ENCODE results near the gene BHLHA15. TPM values are rescaled to one million over a fixed set of nuclear protein-coding genes. Genes with fewer than 3 reads are reported as not detected.

The BHLHA15 gene
- total and polyA plus RNA-seq, 2 of the 8 experiments (the other 6 are each of a cell fraction or from before 2014, with no cell fraction given), result 1.1 to 2.7 TPM

DNA sequence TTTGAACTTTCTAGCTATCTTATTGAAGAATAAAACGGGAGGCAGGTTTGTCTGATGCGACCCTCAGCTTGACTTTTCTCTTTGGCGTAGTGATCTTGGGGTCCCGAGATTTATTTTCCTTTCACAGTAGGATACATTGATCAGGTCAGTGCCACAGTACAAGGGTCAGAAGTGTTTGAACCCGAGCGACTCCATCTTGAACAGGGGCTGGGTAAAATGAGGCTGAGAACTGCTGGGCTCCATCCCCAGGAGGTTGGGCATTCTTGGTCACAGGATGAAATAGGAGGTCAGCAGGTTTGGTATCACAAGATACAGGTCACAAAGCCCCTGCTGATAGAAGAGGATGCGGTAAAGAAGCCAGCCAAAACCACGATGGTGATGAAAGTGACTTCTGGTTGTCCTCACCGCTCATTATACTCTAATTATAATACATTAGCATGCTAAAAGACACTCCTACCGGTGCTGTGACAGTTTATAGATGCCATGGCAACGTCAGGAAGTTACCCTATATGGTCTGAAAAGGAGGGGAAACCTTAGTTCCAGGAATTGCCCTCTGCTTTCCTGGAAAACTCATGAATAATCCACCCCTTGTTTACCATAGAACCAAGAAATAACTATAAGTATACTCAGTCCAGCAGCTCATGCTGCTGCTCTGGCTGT lies 43.8 kb downstream of the BHLHA15 start:
- peaks cover 0 to 7% of the 10 kb centered on the region in 2 experiments; a peak in 1 of 4 replicates for H3K79me2 ChIP-seq (ENCODE audit: control insufficient read depth in 1 of 2, insufficient read depth in 2 of 2, low read length in 2 of 2)

More for the DNA sequence above, 43.8 kb downstream of the BHLHA15 start:
- Histone ChIP-seq H3K4me2 (ENCODE audit: insufficient read depth in 1 of 2, low read depth in 2 of 2, low read length in 2 of 2) (no peak overlapping the region), H3K4me1 (replicated peaks in 1 of 4; ENCODE audit: control insufficient read depth in 3 of 4, insufficient read depth in 4 of 4, low read length in 3 of 4) (peaks cover 0 to 14% (median 3%) of the 10 kb centered on the region in 4 experiments; a peak in 4 of 7 replicates), H3K79me1 (ENCODE audit: low read depth, low read length) (no peaks in the 10 kb centered on the region; the same call in 1 of the 2 replicates), H2BK12ac (ENCODE audit: low read depth, low read length) (no peak overlapping the region), H3K14ac (ENCODE audit: insufficient read length) (no peak overlapping the region), H2AFZ (ENCODE audit: low read length) (no peak overlapping the region), H3K23me2 (ENCODE audit: low read depth, low read length) (peaks cover 6% of the 10 kb centered on the region), H3K4ac (replicated peaks; ENCODE audit: insufficient read length, low read depth, low read length) (no peak overlapping the region), H3K23ac (ENCODE audit: insufficient read length) (no peak overlapping the region), H4K5ac (ENCODE audit: insufficient read length, low read depth, low read length) (no peak overlapping the region), H2BK120ac (replicated peaks; ENCODE audit: low read depth, low read length) (no peak overlapping the region), H3K27me3 (replicated peaks in 1 of 4; ENCODE audit: control insufficient read depth in 3 of 4, extremely low read depth in 1 of 4, insufficient read depth in 3 of 4, low read length in 3 of 4) (no peaks in the 10 kb centered on the region), H2BK20ac (ENCODE audit: low read length) (no peak overlapping the region), H4K20me1 (replicated peaks in 1 of 2; ENCODE audit: control insufficient read depth in 1 of 2, insufficient read depth in 2 of 2, low read length in 2 of 2) (peaks cover 0 to 4% of the 10 kb centered on the region in 2 experiments), H4K8ac (ENCODE audit: extremely low read depth, insufficient read depth, low read length) (no peak overlapping the region), H3K18ac (ENCODE audit: extremely low read depth, low read length) (no peak overlapping the region), H3K27ac (ENCODE audit: low read depth, low read length) (no peak overlapping the region), H2AK5ac (ENCODE audit: low read depth, low read length) (no peak overlapping the region), H2BK5ac (ENCODE audit: low read depth, low read length) (no peak overlapping the region), H3K56ac (replicated peaks; ENCODE audit: insufficient read length, low read depth, low read length) (no peak overlapping the region), H3K36me3 (ENCODE audit: control insufficient read depth in 2 of 4, insufficient read depth in 4 of 4, low read length in 3 of 4) (peaks cover 0 to 2% (median 0%) of the 10 kb centered on the region in 4 experiments; a peak in 4 of 8 replicates), H3K9me3 (ENCODE audit: insufficient read depth in 2 of 2, low read depth in 1 of 2, low read length in 1 of 2) (no peaks in the 10 kb centered on the region), H3K4me3 (ENCODE audit: extremely low read depth in 1 of 4, insufficient read depth in 2 of 4, low read depth in 3 of 4, low read length in 4 of 4) (no peak overlapping the region), H2BK15ac (ENCODE audit: low read length) (no peak overlapping the region), H4K91ac (replicated peaks; ENCODE audit: insufficient read length, low read length) (no peak overlapping the region), H3K9ac (replicated peaks in 1 of 4; ENCODE audit: extremely low read depth in 1 of 4, low read depth in 3 of 4, low read length in 3 of 4) (no peak overlapping the region)
- DNase-seq (ENCODE audit: low read depth in 1 of 2, low spot score in 2 of 2) (no peak), FAIRE-seq (no peak)
- 94% methylated on average over 11 of the region's 11 CpGs; no CpG with 5 or more reads in 1 of the 2 experiments for WGBS, 2 experiments (ENCODE audit: extremely low coverage in 1 of 2, insufficient coverage in 1 of 2, insufficient read length in 1 of 2, insufficient replicate concordance in 2 of 2, low coverage in 1 of 2, low lambda C conversion rate in 2 of 2, missing lambda C conversion rate in 1 of 2)
- CTCF ChIA-PET (ENCODE audit: partially characterized antibody), result interaction anchor here (1.0 to 1.6 kb wide), 3 partner anchors 12 to 234 kb away, joined by 3 to 4 read pairs (median 3); no protein-coding TSS in a partner anchor
- POLR2A ChIA-PET (ENCODE audit: partially characterized antibody), result no interaction called here
- TF ChIP-seq SIRT6 (IDR thresholded peaks at IDR 0.05; ENCODE audit: low read length) (no peak), RNF2 (IDR thresholded peaks at IDR 0.05; ENCODE audit: borderline replicate concordance, low read depth, low read length, missing control alignments, poor library complexity, severe bottlenecking) (no peak), CEBPB (IDR thresholded peaks at IDR 0.05; ENCODE audit: low read depth, low read length) (no peak), KDM4A (IDR thresholded peaks at IDR 0.05; ENCODE audit: low read depth, low read length, severe bottlenecking) (no peak), RAD21 (IDR thresholded peaks at IDR 0.05 in 1 of 2, conservative IDR thresholded peaks at IDR 0.05 in 1 of 2; ENCODE audit: low read depth in 2 of 2, low read length in 2 of 2) (no peak), TAF1 (IDR thresholded peaks at IDR 0.05; ENCODE audit: low read depth, low read length) (no peak), JUN (IDR thresholded peaks at IDR 0.05; ENCODE audit: low read depth, low read length) (no peak)

Data from H1 (cell line).